Islet precursor cell (in vitro differentiated cells): ENCODE measurements around the gene CD52.

Source experiments
- DNase-seq: peaks from one replicate; pipeline ENCODE4 v3.0.0-alpha.2; 2018

The CD52 gene

DNA sequence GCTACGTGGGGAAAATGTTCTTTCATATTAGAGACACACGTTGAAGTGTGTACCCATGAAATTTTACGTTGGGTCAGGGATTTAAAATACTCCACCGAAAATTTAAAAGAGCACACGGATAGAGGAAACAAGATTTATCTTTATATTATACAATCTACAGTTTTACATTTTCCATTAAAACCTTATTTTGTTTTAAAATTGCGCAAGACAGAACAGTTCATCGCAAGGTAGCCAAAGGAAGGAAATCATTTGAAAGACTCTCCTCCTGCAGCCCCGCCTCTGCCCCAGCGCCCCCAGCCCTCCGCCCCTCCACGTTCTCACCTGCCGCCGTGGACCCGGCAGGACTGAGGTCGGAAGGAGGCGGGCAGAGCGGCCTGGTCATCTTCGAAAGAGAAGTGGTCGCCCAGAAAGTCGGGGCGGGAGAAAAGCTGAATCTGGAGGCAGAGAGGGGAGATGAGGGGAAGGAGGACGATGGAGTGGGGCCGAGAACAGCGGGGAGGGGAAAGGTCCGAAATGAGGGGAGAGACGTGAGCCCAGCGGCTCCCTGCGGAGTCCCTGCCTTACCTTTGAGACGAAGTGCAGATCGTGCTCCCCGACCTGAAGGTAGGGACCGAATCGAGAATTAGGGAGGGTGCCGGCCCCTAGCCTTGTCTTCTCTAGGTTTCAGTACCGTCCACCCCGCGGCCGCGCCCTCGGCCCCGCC is 18.2 kb downstream of the CD52 start:
- DNase-seq, result no peak

DNA sequence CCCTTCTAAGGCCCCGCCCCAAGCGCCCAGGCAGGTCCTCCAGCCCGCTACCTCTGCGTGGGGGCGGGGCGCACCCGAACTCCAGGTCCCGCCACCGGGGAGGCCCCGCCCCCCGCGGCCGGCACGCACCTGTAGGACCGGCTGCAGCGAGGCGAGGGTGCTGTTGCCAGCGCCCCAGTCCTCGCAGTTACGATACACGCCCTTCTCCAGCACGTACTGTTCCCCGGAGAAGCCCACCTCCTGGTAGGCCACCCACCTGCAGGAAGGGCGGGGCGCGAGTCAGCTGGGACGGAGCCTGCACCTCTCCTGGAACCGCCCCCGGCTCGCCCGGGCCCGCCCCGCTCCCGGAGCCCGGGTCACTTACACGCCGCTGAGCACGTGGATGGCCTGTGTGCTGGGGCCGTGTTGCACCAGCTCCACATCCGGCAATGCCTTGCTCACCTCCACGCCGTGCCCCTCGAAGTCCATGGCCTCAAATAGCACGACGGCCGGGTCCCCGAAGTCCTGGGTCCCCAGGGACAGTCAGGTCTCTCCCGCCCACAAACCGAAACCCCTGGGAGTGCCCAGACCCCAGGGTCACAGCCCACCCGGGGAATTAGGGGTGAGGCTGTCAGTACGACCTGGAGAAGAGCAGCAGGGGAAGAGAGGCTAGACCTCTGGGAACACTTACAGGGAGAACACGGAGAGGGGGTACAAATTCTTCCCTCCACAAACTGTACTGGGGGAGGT is 18.9 kb downstream of the CD52 start:
- DNase-seq, result peak; percentile 91

DNA sequence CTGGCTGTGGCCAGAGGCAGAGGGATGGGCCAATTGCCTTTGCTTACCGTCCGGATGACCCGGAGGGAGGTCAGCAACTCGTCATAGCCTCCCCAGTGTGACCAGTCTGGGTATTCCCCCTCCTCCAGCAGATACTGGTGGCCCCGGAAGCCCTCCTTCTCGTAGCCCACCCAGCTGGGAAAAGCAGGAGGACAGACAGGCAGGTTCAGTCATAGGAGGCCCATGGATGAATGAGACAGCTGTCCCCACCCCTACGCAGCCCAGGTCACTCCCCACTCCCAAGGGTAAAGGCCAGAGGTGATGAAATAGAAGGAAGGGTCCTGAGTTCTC is 19.4 kb downstream of the CD52 start:
- no peak for DNase-seq

DNA sequence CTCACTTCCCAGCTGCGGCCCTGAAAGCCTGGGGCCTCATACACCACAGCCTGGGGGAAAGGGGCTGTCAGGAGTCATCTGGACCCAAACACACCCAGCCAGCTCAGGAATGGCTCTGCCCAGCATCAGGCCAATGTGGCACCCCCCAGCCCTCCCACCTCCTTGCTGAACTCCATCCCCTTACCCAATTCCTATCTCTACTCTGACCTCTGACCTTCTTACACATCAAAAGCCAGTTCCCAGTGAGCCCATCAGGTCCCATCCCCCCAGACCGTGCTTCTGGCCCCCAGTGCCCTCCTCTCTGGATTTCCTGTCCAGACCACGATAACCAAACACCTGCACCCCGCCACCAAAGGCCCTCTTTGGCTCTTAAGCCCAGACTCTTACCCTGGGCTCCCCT is 19.9 kb downstream of the CD52 start:
- DNase-seq, result no peak

DNA sequence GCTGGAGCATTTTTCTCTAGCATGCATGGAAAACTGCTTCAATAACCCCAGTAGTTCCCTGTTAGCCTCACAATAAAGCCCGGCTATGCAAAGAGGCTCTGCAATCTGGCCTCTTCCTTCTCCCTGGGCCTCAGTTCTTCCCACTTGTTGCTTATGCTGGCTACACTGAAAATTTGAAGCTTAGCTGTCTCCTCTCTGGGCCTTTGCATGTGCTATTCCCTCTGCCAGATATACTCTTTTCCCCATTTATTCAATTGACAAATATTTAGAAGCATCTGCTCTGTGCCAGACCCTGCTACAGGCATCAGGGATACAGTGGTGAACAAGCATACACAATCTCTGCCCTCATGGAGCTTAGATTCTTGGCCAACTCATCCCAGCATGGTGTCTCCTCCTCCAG is 20.9 kb downstream of the CD52 start:
- no peak for DNase-seq

DNA sequence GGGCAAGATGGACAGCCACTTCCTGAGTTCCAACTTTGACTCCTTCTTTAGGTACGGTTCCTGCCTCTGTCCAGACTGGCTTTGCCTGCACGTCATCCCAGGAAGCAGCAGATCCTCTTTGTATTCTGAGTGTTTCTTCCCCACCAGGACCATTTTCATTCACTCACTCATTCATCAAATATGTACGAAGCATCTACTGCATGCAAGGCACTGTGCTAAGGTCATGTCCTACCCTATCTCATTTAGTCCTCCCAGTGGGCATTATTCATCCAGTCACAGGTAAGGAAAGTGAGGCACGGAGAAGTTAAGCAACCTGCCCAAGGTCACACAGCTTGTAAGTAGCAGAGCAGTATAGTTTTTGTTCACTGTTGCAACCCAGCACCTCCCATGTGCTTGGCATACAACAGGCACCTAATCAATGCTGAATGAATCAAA is 22.3 kb downstream of the CD52 start:
- DNase-seq, result no peak

DNA sequence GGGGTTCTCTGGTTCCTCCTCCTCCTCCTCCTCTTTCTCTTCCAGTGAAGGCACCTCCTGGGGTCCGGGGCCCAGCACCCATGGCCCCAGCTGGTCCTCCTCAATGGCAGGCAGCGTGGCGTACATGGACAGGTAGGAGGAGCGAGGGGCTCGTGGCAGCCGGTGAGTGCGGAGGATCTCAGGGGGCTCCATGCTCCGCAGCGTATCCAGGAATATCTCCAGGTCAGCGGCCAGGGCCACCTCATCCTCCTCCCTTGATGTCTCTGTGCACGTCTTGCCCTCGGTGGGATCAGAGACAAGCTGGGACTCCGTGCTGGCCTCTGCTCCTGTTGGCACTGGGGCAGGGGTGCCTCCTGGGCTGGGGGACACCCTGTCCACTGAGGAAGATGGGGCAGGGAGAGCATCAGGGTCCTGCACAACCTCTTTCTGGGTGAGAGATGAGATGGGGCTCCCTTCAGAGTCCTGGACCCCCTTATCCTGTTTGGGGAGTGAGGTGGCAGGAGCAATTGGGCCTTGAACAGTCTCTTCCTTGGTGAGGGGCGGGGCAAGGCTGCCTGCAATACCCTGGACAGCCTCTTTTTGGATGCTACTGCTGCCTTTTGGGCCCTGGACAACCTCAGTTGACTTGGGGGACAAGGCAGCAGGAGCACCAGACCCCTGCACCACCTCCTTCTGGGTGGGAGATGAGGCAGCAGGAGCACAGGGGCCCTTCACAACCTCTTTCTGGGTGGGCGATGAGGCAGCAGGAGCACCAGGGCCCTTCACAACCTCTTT is 26.6 kb downstream of the CD52 start:
- no peak for DNase-seq

DNA sequence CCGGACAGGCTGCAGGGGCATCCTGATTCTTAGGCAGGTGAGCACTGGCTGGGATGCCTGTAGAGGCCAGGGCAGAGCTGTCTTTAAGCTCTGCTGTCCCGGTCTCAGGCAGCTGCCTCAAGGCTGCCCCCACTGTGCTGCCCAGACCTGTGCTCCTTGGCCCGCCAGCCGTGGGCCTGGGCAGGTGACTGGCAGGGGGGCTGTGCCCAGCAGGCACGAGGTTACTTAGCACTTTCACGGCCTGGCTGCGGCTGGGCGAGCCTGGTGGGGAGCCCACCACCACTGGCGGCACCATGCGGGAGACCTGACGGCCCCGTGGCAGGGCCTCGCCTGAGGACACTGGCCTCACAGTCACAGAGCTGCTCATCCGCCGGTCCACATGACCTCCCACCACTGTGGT is 28.0 kb downstream of the CD52 start:
- peak; percentile 52 for DNase-seq

DNA sequence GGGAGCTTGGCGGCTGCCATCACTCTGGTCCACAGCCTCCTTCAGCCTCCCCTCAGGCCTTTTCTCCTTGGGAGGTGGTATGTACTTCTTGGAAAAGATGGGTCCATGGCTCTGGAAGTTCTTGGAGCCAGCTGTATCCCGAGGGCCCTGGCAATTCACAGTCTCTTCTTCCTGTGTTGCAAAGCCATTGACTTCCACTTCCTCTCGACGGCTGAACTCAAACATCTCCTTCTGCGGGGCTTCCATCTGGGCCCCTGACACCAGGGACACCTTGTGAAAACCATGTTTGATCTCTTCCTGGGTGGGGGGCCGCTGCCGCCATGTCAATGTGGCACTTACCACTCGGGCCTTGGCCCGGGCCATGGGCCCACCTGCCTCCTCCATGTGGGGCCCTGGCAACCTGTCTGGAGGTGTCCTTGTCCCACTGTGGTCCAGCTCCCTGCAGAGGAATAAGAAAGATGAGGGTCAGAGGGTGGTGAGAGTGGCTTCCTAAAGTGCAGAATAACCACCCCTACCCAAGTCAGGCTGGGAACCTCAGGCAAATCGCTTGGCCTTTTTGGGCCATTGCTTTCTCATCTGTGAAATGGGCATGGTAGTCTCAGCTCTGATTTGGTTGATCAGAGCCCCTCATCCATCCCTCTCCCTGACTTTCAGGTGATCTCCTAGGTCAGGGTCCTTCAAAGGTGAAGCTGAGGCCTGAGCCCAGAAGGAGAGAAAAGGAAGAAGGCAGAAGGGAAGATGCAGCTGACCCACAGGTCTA is 28.7 kb downstream of the CD52 start:
- no peak for DNase-seq

DNA sequence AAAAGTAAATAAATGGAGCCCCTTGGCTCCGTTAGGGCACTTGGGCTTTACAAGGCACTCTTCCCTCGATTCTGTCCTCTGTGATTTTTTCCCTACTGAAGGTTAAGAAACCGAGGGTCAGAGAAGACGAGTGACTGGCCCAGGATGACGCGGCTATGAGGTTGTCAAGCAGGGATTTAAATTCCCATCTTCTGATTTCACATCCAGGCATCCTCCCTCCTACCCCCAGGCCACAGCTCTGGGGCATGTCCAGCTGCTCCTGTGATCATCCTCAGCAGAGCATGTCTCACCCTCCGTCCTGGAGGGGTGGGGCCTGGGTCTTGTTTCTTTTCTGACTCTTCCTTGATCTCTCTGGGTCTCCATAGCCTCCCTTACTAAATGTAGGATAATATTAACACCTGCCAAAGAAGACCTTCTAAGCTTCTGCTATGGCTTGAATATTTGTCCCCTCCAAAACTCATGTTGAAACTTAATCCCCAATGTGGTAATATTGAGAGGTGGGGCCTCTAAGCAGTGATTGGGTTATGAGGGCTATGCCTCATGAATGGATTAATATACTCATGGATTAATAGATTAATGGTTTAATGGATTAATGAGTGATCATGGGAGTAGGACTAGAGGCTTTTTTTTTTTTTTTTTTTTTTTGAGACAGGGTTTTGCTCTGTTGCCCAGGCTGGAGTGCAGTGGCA is 31.6 kb downstream of the CD52 start:
- DNase-seq, result peak; percentile 96

DNA sequence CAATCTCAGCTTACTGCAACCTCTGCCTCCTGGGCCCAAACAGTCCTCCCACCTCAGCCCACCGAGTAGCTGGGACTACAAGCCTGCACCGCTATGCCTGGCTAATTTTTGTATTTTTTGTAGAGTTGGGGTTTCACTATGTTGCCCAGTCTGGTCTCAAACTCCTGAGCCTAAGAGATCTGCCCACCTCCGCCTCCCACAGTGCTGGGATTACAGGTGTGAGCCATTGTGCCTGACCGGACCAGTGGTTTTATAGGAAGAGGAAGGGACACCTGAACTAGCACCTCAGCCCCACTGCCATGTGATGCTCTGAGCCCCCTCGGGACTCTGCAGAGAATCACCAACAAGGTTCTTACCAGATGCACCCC is 32.1 kb downstream of the CD52 start:
- DNase-seq, result no peak

DNA sequence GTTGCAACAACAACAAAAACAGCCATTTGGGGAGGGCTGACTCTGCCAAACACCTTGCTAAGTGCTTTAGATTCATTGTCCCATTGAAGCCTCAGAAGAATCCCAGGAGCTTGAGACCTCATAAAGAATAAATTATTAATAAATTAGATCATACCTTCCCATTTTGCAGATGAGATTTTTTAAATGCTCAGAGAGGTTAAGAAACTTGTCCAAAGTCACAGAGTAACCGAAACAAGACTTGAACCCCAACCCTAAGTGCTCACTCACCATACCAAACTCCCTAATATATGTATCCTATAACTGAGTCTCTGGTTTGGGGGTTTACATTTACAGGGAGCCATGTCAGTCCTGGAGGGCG is 32.6 kb downstream of the CD52 start:
- no peak for DNase-seq

DNA sequence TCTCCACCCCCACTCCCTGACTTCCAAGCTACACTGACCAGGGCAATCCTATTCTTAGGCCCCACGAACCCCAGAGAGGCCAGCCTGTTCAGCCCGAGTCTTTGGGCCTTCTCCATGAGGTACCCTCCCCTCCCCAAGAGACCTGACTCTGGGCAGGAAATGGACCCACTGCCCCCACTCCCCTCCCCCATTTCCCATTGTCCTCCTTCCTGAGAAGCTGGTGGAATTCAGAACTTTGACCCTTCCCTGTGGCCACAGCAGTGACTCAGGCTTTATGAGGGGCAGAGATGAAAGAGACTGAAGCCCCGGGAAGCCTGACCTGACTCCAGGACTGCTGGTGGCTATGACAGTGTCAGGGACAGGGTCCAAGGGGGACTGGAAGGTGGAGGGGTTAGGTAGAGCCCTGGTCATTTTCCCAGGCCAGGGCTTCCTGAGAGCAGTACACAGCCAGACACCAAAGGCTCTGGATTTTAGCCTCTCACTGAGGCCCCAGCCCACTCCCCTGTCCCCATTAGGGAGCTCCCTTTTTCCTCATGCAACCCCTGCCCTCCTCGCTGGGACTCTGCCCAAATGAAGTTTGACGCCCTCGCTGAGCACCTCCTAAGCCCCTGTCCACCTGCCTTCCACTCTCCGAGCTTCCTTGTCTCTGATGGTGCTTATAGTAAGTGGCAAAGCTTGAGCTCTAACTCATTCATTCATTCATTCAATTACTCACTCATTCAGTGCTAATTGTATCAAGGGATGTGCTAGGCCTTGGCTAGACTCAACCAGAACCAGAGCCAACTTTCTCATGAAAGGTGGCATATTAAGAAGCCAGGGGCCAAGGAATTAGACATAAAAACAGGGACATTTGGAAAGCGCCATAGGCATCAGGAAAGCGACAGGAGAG is 33.2 kb downstream of the CD52 start:
- DNase-seq, result peak; percentile 96

DNA sequence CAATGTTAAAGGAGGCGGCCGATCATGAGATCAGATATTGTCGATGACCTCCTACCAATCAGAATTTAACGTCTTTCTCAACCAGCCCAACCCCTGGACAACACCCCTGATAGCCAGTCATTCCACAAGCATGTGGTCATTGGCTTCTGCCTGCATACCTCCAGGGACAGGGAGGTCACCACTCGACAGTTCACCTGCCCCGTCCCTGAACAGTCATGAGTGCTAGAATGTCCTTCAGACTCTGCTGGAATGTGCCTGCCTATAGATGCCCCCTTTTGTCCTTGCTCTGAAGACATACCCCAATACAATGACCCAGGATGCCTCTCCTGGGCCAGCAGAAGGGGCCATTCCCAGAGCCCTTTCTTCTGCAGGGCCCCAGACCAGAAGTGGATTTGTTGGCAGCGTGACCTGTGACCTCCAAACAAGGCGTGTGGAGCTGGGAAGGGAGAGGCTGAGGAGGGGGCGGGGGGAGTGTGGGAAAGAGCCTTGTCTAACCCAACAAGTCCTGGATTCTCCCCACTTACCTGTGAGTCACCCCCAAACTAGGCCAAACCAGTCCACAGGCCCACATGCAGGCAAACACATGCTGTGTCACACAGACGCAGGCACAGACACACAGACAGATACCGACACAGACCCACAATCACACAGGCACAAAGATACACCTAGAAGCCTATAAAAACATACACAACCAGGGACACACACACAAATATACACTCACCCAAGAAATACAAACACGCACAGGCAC is 34.0 kb downstream of the CD52 start:
- DNase-seq, result peak; percentile 93

DNA sequence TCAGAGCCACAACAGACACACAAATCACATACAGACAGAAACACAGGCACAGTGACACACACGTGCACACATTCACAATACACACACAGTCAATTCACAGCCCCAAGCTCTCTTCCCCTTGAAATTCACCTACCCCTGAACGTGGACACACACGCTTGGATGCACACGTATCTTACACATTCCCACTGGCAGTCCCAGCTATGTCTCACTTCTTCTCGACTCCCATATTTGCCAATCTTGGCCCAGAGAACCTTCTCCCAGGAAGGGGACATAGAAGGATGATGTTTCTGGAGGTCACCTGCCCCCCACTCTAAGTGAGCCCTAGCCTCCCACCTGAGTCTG is 34.6 kb downstream of the CD52 start:
- DNase-seq, result no peak

DNA sequence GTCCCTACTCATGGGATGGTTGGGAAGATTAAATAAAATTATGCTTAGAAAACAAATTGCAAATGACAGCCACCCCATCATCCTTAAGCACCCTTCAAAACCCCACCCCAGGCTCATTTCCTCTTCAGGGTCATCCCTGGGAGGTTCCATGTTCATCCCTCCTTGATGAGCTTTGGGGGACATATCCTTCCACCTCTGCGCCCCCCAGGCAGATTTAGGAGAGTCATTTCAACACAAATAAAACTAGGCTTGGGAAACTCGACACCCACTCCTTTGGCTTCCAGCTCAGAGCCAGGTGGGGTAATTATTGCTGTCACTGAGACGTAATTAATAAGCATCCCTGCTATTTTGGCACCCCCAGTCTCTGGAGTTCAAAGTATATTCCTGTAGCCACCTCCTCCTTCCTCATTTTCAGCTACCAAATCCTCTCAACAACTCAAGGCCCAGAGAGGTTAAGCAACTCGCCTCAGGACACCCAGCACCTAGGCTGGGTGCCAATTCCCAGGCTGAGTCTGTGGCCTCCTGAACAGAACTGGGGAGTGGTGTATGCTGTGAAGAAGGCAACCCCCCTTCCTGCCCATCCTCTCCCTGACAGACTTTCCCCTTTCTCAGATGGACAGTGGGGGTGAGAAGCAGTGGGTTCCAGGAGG is 35.6 kb downstream of the CD52 start:
- no peak for DNase-seq

DNA sequence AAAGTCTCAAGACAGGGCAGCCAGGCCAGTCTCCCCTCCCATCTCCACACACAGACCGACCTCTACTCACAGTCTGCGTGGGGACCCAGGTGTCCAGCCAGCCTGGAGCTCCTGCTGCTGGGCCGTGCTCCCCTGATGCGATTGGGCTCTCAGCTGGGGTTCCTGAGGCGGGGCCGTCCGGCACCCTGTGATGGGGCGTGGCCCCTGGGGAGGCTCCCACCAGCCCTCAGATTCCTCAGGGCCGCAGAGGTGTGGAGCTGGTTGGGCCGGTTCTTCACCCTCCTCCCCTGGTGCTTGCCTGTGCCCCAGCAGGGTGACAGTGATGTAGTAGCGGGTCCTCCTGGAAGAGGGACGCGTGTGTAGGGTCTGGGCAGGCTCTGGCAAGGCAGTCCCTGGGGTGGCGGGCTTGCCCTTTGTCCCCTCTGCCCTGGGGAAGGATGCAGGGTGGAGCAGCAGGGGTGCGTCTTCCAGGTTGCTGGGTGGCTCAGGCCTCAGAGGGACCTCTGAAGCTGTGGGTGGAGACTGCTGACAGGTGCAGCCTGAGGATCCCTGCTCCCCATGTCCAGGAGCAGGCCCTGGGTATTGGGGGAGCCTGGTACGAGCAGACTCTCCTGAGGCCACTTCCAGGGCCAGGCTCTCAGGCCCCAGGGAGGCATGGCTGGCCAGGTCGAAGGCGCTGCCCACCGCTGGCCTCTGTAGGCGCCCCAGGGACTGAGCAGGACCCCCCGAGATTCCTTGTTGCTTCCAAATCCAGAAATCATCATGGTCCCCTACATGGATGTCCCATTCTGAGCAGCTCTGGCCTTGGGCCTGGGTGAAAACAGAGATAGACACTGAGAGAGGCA is 36.4 kb downstream of the CD52 start, which contains the start of gene CRYBG2:
Gene CRYBG2, minus strand, starts transcription at position 155 of the 845 bp plus-strand sequence. CDS start 7,473 bp downstream, outside the sequence.
- DNase-seq, result peak; percentile 89

DNA sequence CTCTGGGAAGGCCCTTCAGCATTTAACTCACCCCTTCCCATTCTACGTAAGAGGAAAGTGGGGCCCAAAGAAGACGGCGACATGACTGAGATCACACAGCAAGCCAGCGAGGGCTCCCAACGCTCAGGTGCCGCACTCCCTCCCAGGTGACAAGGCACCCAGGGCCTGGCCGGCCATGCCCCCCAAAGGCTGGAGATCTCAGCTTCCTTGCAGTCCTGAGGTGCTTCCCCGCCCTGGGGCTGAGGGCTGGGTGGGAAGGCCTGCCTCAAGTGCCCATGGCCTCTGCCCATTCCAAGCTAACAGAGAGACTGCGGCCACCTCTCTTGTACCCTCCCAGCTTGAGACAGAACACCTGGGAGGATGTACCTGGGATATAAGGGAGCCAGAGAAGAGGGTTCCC is 37.2 kb downstream of the CD52 start:
- no peak for DNase-seq

DNA sequence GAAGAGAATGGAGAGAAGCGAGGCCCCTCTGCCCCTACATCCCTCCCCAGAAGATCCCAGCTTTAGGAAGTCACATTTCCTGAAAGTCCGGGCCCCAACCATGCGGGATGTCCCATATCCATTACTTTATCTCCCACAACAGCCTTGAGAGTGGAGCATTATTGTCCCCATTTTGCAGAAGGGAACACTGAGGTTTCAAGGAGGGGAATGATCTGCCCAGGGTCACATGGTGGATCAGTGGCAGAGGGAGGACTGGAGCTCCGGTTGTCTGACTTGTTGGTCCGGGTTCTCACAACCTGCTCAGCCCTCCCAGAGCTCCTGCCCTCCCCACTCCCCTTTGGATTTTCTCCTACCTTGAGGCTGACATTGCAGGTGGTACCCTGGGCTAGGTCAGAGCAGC is 38.3 kb downstream of the CD52 start:
- peak; percentile 41 for DNase-seq
